Heart right ventricle (tissue), 16 donors: ENCODE measurements around the gene ZCCHC8. TPM values are rescaled to one million over a fixed set of nuclear protein-coding genes. Genes with fewer than 3 reads are reported as not detected.

Source experiments
- ATAC-seq, 8 donors: fragments of 200-7000 bp; cut with Tn5 transposase; one replicate each; pipeline ENCODE4 v1.9.1; 2020; ENCODE audit warnings: mild to moderate bottlenecking in 8 of 8, moderate library complexity in 8 of 8, moderate number of reproducible peaks in 1 of 8
- DNase-seq, 2 donors: peaks; one replicate each; pipeline ENCODE4 v3.0.0-alpha.2; 2020
- H3K27ac ChIP-seq, 10 donors: fragments of 200-600 bp; sonication (generic) in 2 of 10; one replicate each; pipeline versions ENCODE4 v1.5.0 to v1.8.0; 2020 to 2022; ENCODE audit warnings: mild to moderate bottlenecking in 3 of 10
- H3K27me3 ChIP-seq, 7 donors: fragments of 200-600 bp; one replicate each; pipeline ENCODE4 v1.8.0; 2021 to 2022; ENCODE audit warnings: mild to moderate bottlenecking in 2 of 7
- H3K36me3 ChIP-seq, 9 donors: fragments of 200-600 bp; sonication (generic) in 1 of 9; one replicate each; pipeline versions ENCODE4 v1.5.0 to v1.8.0; 2020 to 2022; ENCODE audit warnings: mild to moderate bottlenecking in 2 of 9
- H3K4me1 ChIP-seq, 9 donors: fragments of 200-600 bp; sonication (generic) in 1 of 9; one replicate each; pipeline versions ENCODE4 v1.5.0 to v1.8.0; 2020 to 2022; ENCODE audit warnings: mild to moderate bottlenecking in 4 of 9
- H3K4me3 ChIP-seq, 10 donors: fragments of 200-600 bp; sonication (generic) in 2 of 10; one replicate each; pipeline versions ENCODE4 v1.5.0 to v1.8.0; 2020 to 2022; ENCODE audit warnings: mild to moderate bottlenecking in 7 of 10, moderate library complexity in 2 of 10
- H3K9me3 ChIP-seq, 11 donors: fragments of 200-600 bp in 10 of 11; sonication (generic) in 2 of 11; one replicate each; pipeline versions ENCODE4 v1.5.0 to v1.8.0; 2013 to 2022; ENCODE audit warnings: mild to moderate bottlenecking in 2 of 11, control low read depth in 1 of 11, moderate library complexity in 1 of 11
- CTCF ChIP-seq, 9 donors: fragments of 200-600 bp; sonication (generic) in 2 of 9; IDR thresholded peaks; one replicate each; pipeline versions ENCODE4 v1.5.0 to v1.8.0; 2021 to 2022; ENCODE audit warnings: antibody characterized with exemption in 9 of 9, mild to moderate bottlenecking in 5 of 9, moderate library complexity in 1 of 9
- WGBS, 2 donors: extraction: QIAGEN DNeasy Blood & Tissue Kit; methylation state at CpG; one replicate each; pipeline ENCODE4 v1.1.7; 2013; ENCODE audit warnings: inconsistent platforms in 1 of 2; 5-methylcytosine and 5-hydroxymethylcytosine counted together
- intact Hi-C, 10 donors: fragments of 100-400 bp; cut with DNase I; formaldehyde crosslinking; loops; one replicate each; pipeline versions ENCODE4 v1.11.1 to v1.14.2; 2022
- polyA plus RNA-seq, 2 donors: library from polyadenylated mRNA; stranded (reverse); fragments of 200-250 nt; gene quantifications; one replicate each; pipeline ENCODE4 v1.2.3, GENCODE V29; 2013
- total RNA-seq, 10 donors: library from RNA; stranded (reverse); fragmentation: NEBNext Ultra II Directional in 3 of 10; extraction: Animal tissue kit (Norgen Biotek cat#: 25700) in 3 of 10; gene quantifications; one replicate each; pipeline versions ENCODE4 v1.2.1 to v1.2.4, GENCODE V29; 2021 to 2023
- donor health status: Arrhythmogenic right ventricular cardiomyopathy.
- donor health status: ischemic (EF 13 %, LVEDD 7.1; RV severe dilation, severe dysfunction).
- donor health status: healthy with polysubstance abuse.
- donor health status: DM: no; HTN: yes; CAD: no.
- donor health status: DM: no; HTN: no; CAD: no.
- donor health status: ischemic (EF 25% LVEDD 6.9; RV normal size, moderate dysfunction).
- donor health status: ischemic (EF 25% LVEDD 5.7; RV mildly dilated, moderate dysfunction).
- donor health status: healthy.
- donor health status: DM: yes; HTN: yes; CAD: no.
- donor health status: Ischemic cardiomyopathy.
- donor health status: ischemic (EF 35%, LVEDD 5.7; RV mildly dilated, moderate dysfunction).
- donor health status: nonischemic (EF 11% LVEDD 7.7; RV severe dilation, severe dysfunction).
- donor health status: DM: yes; HTN: yes; CAD: no.
- donor health status: PGD.
- donor health status: ischemic (EF 29% LVEDD 5.4; RV normal size, mild dysfunction).
- donor health status: nonischemic (EF 23%, LVEDD 6.1; RV moderate dilation, normal function).

ZCCHC8 gene
- total and polyA plus RNA-seq, 12 donors, result 7.5 to 29.6 (median 9.2) TPM

GRCh38 chr12:122518908-122519307 is 18.2 kb upstream of the ZCCHC8 start:
- H3K4me1 ChIP-seq, result peaks cover 0 to 45% (median 26%) of the 10 kb centered on the region in 9 donors
- no peaks in the 10 kb centered on the region for H3K9me3 ChIP-seq
- ATAC-seq (no peak), DNase-seq (no peak)
- H3K36me3 ChIP-seq, result peaks cover 0 to 97% (median 74%) of the 10 kb centered on the region in 9 donors
- 91 to 92% methylated on average over 1 of the region's 1 CpG for WGBS, 2 donors
- no peak overlapping the region for H3K27ac ChIP-seq
- no peak overlapping the region for H3K4me3 ChIP-seq
- intact Hi-C loops, result no loop called here
- H3K27me3 ChIP-seq, result no peaks in the 10 kb centered on the region
- TF ChIP-seq CTCF (IDR thresholded peaks at IDR 0.05), result no peak

GRCh38 chr12:122517877-122518276 is 17.1 kb upstream of the ZCCHC8 start:
- DNase-seq (no peak), ATAC-seq (peak in 4 of 8 donors; percentile 26 to 59 (median 46))
- no peak overlapping the region for H3K27ac ChIP-seq
- no peak overlapping the region for H3K4me3 ChIP-seq
- peaks cover 0 to 100% (median 82%) of the 10 kb centered on the region in 9 donors for H3K36me3 ChIP-seq
- no peaks in the 10 kb centered on the region for H3K9me3 ChIP-seq
- intact Hi-C loops, result no loop called here
- 68 to 80% methylated on average over 5 of the region's 5 CpGs for WGBS, 2 donors
- peaks cover 0 to 42% (median 18%) of the 10 kb centered on the region in 9 donors for H3K4me1 ChIP-seq
- no peak for TF ChIP-seq CTCF (IDR thresholded peaks at IDR 0.05)
- no peaks in the 10 kb centered on the region for H3K27me3 ChIP-seq

GRCh38 chr12:122516544-122517361 is 16.0 kb upstream of the ZCCHC8 start:
- Histone ChIP-seq H3K36me3 (peaks cover 0 to 100% (median 91%) of the 10 kb centered on the region in 9 donors), H3K27me3 (no peaks in the 10 kb centered on the region), H3K4me1 (peaks cover 0 to 31% (median 7%) of the 10 kb centered on the region in 9 donors), H3K9me3 (no peaks in the 10 kb centered on the region), H3K4me3 (no peak overlapping the region), H3K27ac (no peak overlapping the region)
- DNase-seq (no peak), ATAC-seq (no peak)
- WGBS, 2 donors, result 80 to 85% methylated on average over 13 of the region's 13 CpGs
- intact Hi-C loops, result no loop called here
- TF ChIP-seq CTCF (IDR thresholded peaks at IDR 0.05), result no peak

- TF ChIP-seq CTCF (IDR thresholded peaks at IDR 0.05), result no peak
- peaks cover 0 to 100% (median 92%) of the 10 kb centered on the region in 9 donors for H3K36me3 ChIP-seq
- intact Hi-C loops, result no loop called here
- H3K9me3 ChIP-seq, result no peaks in the 10 kb centered on the region
- DNase-seq, result no peak
- H3K4me1 ChIP-seq, result peaks cover 0 to 21% (median 0%) of the 10 kb centered on the region in 9 donors
- H3K27ac ChIP-seq, result no peak overlapping the region
- WGBS, 2 donors, result 96 to 97% methylated on average over 2 of the region's 2 CpGs
- ATAC-seq, result no peak
- H3K27me3 ChIP-seq, result no peaks in the 10 kb centered on the region
- no peak overlapping the region for H3K4me3 ChIP-seq
Measured at GRCh38 chr12:122515275-122515674, 14.5 kb upstream of the ZCCHC8 start.
